GM19238 (cell line): ENCODE measurements around the gene AUTS2.
A peak's percentile ranks its signal among the peaks of the same experiment; 100 is the strongest.

Experiments
- DNase-seq: peaks from one replicate; pipeline ENCODE4 v3.0.0; 2011; ENCODE audit warnings: low spot score; ENCODE audit not compliant: insufficient read length

AUTS2 gene

DNA sequence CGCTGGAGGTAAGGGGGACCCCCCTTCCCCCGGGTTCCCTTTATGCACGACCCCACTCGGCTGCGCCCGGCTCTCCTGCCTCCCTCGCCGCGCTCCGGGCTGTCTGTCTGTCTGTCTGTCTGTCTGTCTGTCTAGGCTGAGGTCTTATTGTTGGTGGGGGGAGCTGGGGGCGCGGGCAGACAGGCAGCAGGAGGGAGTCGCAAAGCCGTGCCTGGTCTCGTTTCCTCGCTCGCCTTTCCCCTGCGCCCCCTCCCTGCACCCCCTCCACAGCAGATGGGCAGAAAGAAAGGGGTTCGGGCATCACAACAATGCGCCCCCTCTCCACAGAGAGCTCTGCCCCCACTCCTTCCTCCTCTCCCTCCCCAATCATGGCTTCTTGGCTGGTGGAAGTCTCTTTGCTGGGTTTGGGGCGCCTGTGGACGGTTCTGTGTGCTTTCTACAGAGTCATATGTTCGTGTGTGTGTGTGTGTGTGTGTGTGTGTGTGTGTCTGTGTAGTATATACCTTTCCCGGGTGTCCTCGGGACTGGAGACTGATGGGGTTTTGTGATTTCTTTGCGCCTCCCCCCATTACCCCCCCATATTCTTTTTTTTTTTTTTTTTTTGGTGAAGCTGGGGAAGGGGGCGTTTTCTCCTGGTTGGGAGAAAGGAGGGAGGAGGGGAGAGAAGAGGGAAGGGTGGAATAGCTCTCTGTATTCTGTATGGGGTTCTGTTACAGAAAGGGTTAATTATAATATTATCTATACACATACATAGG, 1.9 kb downstream of the AUTS2 start:
- no peak for DNase-seq

- no peak for DNase-seq
Observed at GRCh38 chr7:69600710-69601519, 2.6 kb downstream of the AUTS2 start.

- DNase-seq, result no peak
Observed at GRCh38 chr7:69602522-69602921, 4.2 kb downstream of the AUTS2 start.

DNA sequence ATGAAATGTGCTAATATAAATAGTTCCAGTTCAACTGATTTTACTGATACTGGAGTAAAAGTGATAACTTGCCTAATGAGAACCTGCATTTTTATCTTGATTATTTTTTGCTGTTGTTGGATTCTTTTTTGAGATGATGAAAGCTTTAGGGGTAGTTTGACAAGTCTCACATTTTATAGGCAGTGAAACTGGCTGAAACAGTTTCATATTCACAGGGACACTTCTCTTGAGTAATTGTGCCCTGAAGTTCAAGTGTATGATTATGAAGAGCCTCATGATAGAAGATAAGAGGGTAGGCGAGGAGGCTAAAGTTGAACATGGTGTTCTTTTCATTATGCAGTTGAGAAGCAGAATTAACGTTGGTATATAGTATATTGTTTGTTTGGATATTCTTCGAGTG, 5.1 kb downstream of the AUTS2 start:
- DNase-seq, result no peak

- peak; percentile 30 for DNase-seq
Observed at GRCh38 chr7:69603937-69604494, 5.7 kb downstream of the AUTS2 start.

DNA sequence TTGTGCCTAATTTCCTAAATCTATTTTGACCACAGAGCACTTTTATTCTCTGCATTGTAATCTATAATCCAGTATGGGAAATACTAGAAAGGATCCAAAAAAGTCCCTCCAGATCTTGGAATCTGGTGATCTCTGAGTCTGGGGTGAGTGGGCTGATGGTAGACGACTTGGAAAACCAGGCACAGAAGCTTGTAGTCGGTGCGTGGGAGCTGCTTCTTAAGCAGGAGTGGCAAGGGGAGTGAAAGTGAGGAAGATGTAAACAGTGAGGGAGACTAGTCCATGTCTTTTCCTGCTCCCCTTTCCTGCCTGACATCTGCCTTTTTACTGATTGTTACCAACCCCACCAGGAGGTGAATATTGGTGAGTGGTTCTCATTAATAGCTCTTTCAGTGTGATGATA, 6.8 kb downstream of the AUTS2 start:
- DNase-seq, result no peak

DNA sequence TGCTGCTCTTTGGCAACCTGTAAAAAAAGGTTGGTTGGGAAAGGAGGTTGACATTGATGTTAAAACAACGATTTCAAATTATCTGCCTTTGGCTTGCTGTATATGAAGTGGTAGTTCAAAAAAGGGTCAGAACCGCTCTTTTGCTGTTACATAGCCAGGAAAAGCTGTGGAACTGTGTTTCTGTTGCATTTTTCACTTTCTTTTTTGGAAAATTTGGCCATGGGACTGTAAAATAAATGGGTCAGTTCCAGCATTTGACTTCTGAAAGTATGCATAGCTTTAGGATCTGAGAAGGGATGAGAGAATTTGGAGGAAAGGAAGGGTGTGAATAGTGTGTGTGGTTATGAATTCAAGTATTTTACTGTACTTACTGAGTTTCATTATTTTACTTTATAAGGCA, 7.3 kb downstream of the AUTS2 start:
- DNase-seq, result no peak

DNA sequence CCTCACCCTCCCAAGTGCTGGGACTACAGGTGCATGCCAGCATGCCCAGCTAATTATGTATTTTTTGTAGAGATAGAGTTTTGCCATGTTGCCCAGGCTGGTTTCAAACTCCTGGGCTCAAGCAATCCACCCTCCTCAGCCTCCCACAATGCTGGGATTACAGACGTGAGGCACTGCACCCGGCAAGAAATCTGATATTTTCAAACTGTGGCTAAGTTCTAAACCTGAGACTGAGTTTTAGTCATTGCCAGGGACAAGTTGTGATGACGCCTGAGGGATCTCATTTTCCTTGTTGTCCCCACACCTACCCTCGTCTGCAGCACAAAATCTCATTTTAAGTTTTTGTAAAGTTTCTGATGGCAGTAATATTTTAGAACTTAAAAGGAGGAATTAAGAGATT, 9.8 kb downstream of the AUTS2 start:
- no peak for DNase-seq

GRCh38 chr7:69608878-69609277, 10.6 kb downstream of the AUTS2 start:
- DNase-seq, result no peak

- DNase-seq, result no peak
Observed at GRCh38 chr7:69609541-69610373, 11.5 kb downstream of the AUTS2 start.

DNA sequence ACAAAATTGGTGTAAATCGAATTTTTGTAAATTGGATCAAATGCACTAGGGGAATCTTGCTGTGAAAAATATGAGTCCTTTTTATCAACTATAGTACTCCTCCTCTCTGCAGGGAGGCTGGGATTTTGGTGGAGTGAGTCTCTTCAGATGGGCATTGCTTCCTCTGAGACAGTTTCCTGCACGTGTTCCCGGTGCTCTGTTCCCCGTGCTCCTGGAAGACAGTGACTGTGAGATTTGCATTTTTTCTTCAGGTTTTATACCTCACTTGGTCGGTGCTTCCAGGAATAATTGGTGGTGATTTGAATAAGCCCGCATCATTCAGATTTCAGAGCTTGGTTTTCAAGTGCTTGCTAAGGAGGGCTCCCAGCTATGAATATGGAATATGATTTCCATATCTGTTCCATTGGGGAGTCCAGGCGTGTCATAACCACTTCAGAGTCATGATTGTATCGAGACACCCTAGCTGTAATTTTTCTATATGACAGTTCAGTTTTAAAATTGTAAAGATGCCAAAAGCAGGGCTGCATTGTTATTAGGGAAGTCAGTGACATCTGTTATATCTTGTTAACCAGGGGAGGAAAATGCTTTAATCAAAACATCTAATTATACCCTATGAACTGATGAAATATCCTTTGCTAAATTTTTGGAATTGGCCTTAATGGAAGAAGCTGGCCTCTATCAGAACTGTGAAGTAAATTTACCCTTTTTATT, 12.3 kb downstream of the AUTS2 start:
- DNase-seq, result no peak

DNA sequence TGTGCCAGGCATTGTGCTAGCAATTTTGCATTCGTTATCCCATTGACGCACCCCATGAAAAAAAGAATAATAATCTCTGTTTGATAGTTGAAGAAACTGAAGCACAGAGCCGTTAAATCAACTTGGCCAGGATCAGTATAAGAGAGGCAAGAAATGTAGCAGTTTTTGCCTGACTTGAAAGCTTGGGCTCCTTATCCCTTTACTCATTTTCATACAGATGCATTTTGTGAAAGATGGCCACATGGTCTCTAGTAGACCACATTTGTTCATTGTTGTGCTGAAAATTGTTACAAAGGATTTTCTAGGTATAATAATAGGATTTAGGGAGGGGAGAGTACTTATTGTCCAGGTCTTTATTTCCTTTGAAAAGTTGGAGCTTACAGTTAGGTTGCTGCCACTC, 14.7 kb downstream of the AUTS2 start:
- no peak for DNase-seq

- no peak for DNase-seq
Observed at GRCh38 chr7:69613846-69614245, 15.6 kb downstream of the AUTS2 start.

- DNase-seq, result no peak
Observed at GRCh38 chr7:69615685-69616084, 17.4 kb downstream of the AUTS2 start.

DNA sequence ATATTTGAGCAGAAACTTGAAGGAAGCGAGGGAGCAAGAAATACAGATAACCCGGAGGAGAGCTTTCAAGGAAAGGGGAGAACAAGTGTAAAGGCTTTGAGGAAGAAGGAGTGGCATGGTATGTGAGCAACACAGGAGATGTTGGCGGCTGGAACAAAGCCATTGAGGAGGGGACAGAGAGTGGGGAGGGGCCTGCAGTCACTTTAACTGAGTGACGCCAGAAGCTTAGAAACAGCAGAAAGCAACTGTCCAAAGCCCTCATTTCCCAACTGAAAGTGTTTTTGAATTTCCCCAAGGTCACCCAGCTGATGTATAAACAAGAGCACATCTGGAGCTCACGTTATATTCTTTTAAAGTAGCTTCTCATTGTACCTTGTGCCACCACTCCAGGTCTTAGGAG, 19.1 kb downstream of the AUTS2 start:
- no peak for DNase-seq

DNA sequence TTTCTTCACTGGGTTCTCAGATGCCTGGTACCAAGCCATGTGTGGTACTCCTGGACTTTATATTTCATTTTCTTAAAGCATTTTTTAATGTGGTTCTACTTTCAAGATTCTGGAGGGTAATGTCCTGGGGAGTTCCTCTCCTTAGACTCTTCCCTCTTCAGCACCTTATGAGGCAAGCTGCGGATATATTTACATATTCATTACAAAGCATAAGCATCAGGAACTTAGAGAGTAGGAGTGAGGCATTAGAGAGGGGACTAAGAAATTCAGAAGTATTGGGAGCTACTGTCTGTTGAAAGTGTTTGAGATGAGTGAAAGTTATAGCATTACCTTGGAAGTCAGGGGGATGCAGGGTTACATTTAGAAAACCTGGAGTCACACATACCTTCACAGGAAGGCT, 20.8 kb downstream of the AUTS2 start:
- DNase-seq, result no peak

- DNase-seq, result no peak
Observed at GRCh38 chr7:69619635-69620034, 21.4 kb downstream of the AUTS2 start.

DNA sequence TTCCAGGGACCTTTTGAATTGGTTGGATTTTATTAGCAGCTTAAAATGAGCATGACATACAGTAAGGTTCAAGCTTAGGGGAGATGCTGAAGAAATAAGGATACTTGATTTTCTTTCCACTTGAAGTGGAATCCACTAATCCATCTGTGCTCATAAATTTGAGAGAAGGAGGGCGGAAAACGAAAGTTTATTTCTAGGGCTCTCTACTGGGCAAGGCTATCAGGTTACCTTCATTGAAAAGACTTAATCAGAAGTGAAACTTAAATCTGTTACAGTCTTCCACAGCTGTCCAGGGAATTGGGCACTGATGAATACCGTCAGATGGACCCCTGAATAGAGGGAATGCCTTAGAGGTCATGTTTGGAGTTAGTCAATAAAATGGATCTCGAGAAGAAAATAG, 21.8 kb downstream of the AUTS2 start:
- no peak for DNase-seq

- no peak for DNase-seq
Observed at GRCh38 chr7:69620650-69621049, 22.4 kb downstream of the AUTS2 start.

- no peak for DNase-seq
Observed at GRCh38 chr7:69622014-69622835, 23.9 kb downstream of the AUTS2 start.
